Choroid plexus epithelial cell (primary cell): ENCODE results near the gene NCBP2.

Experiments used
- DNase-seq: peaks from one replicate; pipeline ENCODE4 v3.0.0-alpha.2; 2010; ENCODE audit warnings: low read depth
- H3K4me3 ChIP-seq: 2 replicates; pipeline ENCODE4 v1.5.1; 2011; ENCODE audit warnings: low read depth, mild to moderate bottlenecking, control low read depth, low read length, moderate library complexity
- CTCF ChIP-seq: conservative IDR thresholded peaks from 2 replicates; pipeline ENCODE4 v1.5.1; 2011; ENCODE audit warnings: low read depth, mild to moderate bottlenecking, control low read depth, inconsistent platforms, low read length, moderate library complexity

Gene NCBP2

DNA sequence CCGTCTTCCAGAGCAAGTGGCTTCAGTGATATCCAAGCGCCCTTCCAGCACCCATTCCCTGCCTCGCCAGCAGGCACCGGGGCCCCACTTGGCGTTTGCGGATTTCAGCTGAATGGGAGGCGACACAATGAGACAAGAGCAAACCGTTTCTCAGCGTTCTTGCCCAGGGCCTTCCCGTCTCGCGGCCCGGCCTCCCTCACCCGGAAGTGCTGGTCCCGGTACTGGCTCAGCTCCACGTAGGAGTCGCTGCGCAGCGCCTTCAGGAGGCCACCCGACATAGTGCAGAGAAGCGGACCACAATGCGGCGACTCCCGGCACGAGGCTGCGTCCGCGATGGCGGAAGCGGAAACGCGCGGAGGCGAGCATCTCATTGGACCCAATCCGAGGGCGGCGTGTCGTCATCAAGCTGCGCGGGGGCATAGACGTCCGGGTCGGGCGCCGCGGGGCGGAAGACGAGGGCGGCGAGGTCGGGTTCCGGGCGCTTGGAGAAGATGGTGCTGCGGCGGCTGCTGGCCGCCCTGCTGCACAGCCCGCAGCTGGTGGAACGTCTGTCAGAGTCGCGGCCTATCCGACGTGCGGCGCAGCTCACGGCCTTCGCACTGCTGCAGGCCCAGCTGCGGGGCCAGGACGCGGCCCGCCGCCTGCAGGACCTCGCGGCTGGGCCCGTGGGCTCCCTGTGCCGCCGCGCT is at the start of gene NCBP2:
TSS of gene NCBP2 (minus strand) at position 303 of the 689 bp plus-strand sequence. CDS start at position 278, 25 bp downstream.
- peak within 1 kb of the TSS; percentile 98 for H3K4me3 ChIP-seq
- peak; percentile 99 for DNase-seq
- TF ChIP-seq CTCF = peak; percentile 73

DNA sequence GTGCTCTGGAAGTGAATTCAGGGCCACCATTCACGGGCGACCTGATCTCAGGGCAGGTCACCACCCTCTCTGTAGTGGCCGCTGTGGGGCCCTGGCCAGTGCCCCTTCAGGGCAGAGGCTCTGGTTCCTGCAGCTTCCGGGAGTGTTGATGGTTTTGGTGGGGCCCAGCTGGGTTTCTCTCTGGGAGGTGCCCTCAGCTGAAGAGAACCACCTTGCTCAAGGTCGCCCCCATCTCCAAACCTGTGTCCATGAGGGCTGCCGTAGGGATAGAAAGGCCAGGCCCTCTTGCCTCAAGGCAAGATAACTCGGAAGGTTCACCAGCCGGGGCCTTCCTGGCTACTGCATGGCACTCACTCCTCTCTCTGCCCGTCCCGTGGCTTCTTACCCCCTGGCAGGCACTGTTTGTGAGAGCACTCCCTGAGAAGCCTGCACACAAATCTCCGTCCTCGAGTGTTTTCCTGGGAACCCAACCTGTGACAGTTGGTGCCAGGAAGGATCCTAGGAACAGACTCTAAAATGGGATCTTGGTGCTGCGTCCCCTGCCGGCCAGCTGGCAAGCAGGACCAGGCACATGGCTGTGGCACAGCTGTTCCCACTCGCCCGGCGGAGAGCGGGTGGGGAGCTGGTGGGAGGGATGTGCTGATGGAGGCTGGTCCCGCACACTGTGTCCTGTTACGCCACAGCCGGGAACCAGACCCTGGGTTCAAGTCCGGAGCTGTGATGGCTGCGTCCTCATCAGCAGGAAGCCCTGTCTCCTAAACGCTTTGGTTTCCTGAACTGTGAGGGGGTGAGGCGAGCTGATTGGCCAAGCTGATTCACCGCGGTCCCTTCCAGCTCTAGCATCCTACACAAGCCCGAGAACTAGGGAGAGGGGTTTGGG is 49.5 kb upstream of the NCBP2 start:
- DNase-seq = no peak
- H3K4me3 ChIP-seq = no peak overlapping the region
- TF ChIP-seq CTCF = no peak

DNA sequence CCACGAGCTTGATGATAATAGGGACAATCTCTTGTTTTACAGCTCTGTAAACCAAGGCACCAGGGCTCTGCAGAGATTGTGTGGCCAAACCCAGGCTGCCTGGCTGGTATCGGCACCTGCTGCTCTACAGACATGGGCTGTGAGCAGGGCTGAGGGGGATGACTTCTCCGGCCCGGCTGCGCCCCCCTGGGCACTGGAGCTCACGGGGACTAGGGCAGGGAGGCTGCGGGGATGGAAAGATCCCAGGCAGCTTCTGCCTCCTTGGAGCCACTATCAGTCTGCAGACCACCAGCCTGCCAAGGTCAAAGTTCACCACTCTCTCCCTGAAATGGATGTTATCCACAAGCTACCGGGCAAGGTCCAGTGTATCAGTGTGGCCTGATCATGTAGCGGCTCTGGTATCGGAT is 48.3 kb upstream of the NCBP2 start:
- no peak for DNase-seq
- no peak for TF ChIP-seq CTCF
- no peak overlapping the region for H3K4me3 ChIP-seq

- no peak for DNase-seq
- no peak overlapping the region for H3K4me3 ChIP-seq
- TF ChIP-seq CTCF = no peak
Observed at GRCh38 chr3:196989721-196990262, 47.5 kb upstream of the NCBP2 start.

- peak; percentile 33 for DNase-seq
- peak; percentile 35 for TF ChIP-seq CTCF
- H3K4me3 ChIP-seq = no peak overlapping the region
Observed at GRCh38 chr3:196988241-196989029, 46.1 kb upstream of the NCBP2 start.

- H3K4me3 ChIP-seq = no peak overlapping the region
- DNase-seq = no peak
- TF ChIP-seq CTCF = no peak
Observed at GRCh38 chr3:196987022-196987421, 44.7 kb upstream of the NCBP2 start.
